Measurements from ENCODE around the gene ZBTB16. TPM values are rescaled to one million over a fixed set of nuclear protein-coding genes. Genes with fewer than 3 reads are reported as not detected.

Gene ZBTB16
- polyA plus RNA-seq, 1 donor (not counting 4 experiments of a cell fraction or from before 2014, with no cell fraction given): 0.18 TPM

DNA sequence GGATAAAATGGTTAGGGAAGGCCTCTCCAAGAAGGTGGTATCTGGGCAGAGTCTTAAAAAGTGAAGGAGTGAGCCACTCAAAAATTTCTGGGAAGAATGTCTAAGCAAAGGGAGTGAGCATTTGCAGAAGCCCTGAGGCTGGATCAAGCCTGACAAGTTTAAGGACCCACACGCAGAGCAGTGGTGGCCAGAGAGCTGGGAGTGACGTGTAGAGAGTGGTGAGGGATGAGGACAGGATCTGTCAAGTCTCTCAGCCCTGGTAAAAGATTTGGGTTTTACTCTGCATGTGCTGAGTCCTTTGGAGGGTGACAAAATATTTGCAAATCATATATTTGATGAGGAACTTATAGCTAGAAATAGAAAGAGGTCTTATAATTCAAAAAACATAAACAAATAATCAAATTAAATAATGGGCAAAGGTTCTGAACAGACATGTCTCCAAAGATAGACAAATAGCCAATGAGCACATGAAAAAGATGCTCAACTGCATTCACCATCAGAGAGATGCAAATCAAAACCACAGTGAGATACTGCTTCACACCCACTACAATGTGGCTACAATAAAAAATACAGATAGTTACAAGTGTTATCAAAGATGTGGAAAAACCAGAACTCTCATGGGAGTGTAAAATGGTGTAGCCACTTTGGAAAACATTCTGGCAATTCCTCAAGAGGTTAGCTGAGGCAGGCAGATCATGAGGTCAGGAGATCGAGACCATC lies 129.5 kb downstream of the ZBTB16 start:
- Histone ChIP-seq H3K4me2 (ENCODE audit: control insufficient read depth, extremely low read depth, insufficient read depth, low read depth, low read length) (no peak overlapping the region), H3K9me1 (ENCODE audit: control insufficient read depth, extremely low read depth, insufficient read depth, low read length) (no peaks in the 10 kb centered on the region), H3K4me3 (ENCODE audit: control insufficient read depth in 2 of 3, extremely low read depth in 1 of 3, insufficient read depth in 2 of 3, low read depth in 1 of 3, low read length in 3 of 3) (no peak overlapping the region), H3K27ac (ENCODE audit: control insufficient read depth, insufficient read depth, low read length) (no peak overlapping the region), H3K36me3 (ENCODE audit: control insufficient read depth in 2 of 2, extremely low read depth in 1 of 2, insufficient read depth in 2 of 2, low read length in 2 of 2) (no peaks in the 10 kb centered on the region), H3K4me1 (ENCODE audit: control insufficient read depth, extremely low read depth, insufficient read depth, low read length) (no peaks in the 10 kb centered on the region), H3K9me3 (ENCODE audit: control insufficient read depth, low read depth, low read length) (no peaks in the 10 kb centered on the region), H2AFZ (ENCODE audit: control insufficient read depth, low read length) (no peak overlapping the region), H3K27me3 (ENCODE audit: control insufficient read depth, extremely low read depth, insufficient read depth, low read length) (peaks cover 15% of the 10 kb centered on the region), H3K9ac (ENCODE audit: control insufficient read depth, extremely low read depth, insufficient read depth, low read length) (no peak overlapping the region), H4K20me1 (ENCODE audit: control insufficient read depth, extremely low read depth, insufficient read depth, low read length) (no peaks in the 10 kb centered on the region), H3K79me2 (ENCODE audit: control insufficient read depth, insufficient read depth, low read length) (no peaks in the 10 kb centered on the region)
- FAIRE-seq (no peak), DNase-seq (ENCODE audit: low read depth, low spot score) (no peak)
- TF ChIP-seq EZH2 (IDR thresholded peaks at IDR 0.05; ENCODE audit: low read length): no peak
- TF ChIP-seq, protein P1, sequence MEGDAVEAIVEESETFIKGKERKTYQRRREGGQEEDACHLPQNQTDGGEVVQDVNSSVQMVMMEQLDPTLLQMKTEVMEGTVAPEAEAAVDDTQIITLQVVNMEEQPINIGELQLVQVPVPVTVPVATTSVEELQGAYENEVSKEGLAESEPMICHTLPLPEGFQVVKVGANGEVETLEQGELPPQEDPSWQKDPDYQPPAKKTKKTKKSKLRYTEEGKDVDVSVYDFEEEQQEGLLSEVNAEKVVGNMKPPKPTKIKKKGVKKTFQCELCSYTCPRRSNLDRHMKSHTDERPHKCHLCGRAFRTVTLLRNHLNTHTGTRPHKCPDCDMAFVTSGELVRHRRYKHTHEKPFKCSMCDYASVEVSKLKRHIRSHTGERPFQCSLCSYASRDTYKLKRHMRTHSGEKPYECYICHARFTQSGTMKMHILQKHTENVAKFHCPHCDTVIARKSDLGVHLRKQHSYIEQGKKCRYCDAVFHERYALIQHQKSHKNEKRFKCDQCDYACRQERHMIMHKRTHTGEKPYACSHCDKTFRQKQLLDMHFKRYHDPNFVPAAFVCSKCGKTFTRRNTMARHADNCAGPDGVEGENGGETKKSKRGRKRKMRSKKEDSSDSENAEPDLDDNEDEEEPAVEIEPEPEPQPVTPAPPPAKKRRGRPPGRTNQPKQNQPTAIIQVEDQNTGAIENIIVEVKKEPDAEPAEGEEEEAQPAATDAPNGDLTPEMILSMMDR (optimal IDR thresholded peaks at IDR 0.05 in 1 of 3, IDR thresholded peaks at IDR 0.05 in 1 of 3, conservative IDR thresholded peaks at IDR 0.05 in 1 of 3; ENCODE audit: extremely low read depth in 1 of 3, insufficient read depth in 2 of 3, low read length in 3 of 3): no peak
- dilution Hi-C loops (cut with MboI; ENCODE audit: extremely low pct_ligation_motif_present, low sequenced_read_pairs): no loop called here

GRCh38 chr11:114190630-114191029 lies 131.1 kb downstream of the ZBTB16 start:
- H3K9ac ChIP-seq (ENCODE audit: control insufficient read depth, extremely low read depth, insufficient read depth, low read length): no peak overlapping the region
- H3K9me1 ChIP-seq (ENCODE audit: control insufficient read depth, extremely low read depth, insufficient read depth, low read length): no peaks in the 10 kb centered on the region
- no peaks in the 10 kb centered on the region for H4K20me1 ChIP-seq (ENCODE audit: control insufficient read depth, extremely low read depth, insufficient read depth, low read length)
- H3K4me3 ChIP-seq (ENCODE audit: control insufficient read depth in 2 of 3, extremely low read depth in 1 of 3, insufficient read depth in 2 of 3, low read depth in 1 of 3, low read length in 3 of 3): no peak overlapping the region
- H3K27ac ChIP-seq (ENCODE audit: control insufficient read depth, insufficient read depth, low read length): no peak overlapping the region
- H2AFZ ChIP-seq (ENCODE audit: control insufficient read depth, low read length): no peak overlapping the region
- FAIRE-seq: no peak
- no peak for TF ChIP-seq EZH2 (IDR thresholded peaks at IDR 0.05; ENCODE audit: low read length)
- no peak overlapping the region for H3K4me2 ChIP-seq (ENCODE audit: control insufficient read depth, extremely low read depth, insufficient read depth, low read depth, low read length)
- no peak for DNase-seq (ENCODE audit: low read depth, low spot score)
- no peaks in the 10 kb centered on the region for H3K36me3 ChIP-seq (ENCODE audit: control insufficient read depth in 2 of 2, extremely low read depth in 1 of 2, insufficient read depth in 2 of 2, low read length in 2 of 2)
- no peaks in the 10 kb centered on the region for H3K9me3 ChIP-seq (ENCODE audit: control insufficient read depth, low read depth, low read length)
- dilution Hi-C loops (cut with MboI; ENCODE audit: extremely low pct_ligation_motif_present, low sequenced_read_pairs): no loop called here
- no peaks in the 10 kb centered on the region for H3K79me2 ChIP-seq (ENCODE audit: control insufficient read depth, insufficient read depth, low read length)
- H3K4me1 ChIP-seq (ENCODE audit: control insufficient read depth, extremely low read depth, insufficient read depth, low read length): no peaks in the 10 kb centered on the region
- H3K27me3 ChIP-seq (ENCODE audit: control insufficient read depth, extremely low read depth, insufficient read depth, low read length): peaks cover 12% of the 10 kb centered on the region

DNA sequence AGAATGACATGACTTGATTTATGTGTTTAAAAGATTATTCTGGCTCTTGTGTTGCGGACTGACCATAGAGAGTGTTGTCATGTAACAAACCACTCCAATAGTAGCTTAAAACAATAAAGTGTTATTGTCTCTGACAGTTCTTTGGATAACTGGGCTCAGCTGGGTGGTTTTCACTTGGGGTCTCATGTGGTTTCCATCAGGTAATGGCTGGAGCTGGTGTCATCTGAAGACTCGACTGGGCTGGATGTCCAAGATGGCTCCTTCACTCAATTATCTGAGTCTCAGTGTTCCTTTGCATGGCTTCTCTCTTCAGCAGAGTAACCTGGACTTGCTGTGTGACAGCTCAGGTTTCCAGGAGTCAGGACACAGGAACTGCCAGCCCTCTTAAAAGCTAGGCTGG lies 132.4 kb downstream of the ZBTB16 start:
- no peak for TF ChIP-seq EZH2 (IDR thresholded peaks at IDR 0.05; ENCODE audit: low read length)
- TF ChIP-seq, protein P1 (optimal IDR thresholded peaks at IDR 0.05 in 1 of 3, IDR thresholded peaks at IDR 0.05 in 1 of 3, conservative IDR thresholded peaks at IDR 0.05 in 1 of 3; ENCODE audit: extremely low read depth in 1 of 3, insufficient read depth in 2 of 3, low read length in 3 of 3): no peak
- no peaks in the 10 kb centered on the region for H3K4me1 ChIP-seq (ENCODE audit: control insufficient read depth, extremely low read depth, insufficient read depth, low read length)
- no peak overlapping the region for H3K9ac ChIP-seq (ENCODE audit: control insufficient read depth, extremely low read depth, insufficient read depth, low read length)
- H3K4me3 ChIP-seq (ENCODE audit: control insufficient read depth in 2 of 3, extremely low read depth in 1 of 3, insufficient read depth in 2 of 3, low read depth in 1 of 3, low read length in 3 of 3): no peak overlapping the region
- H3K9me1 ChIP-seq (ENCODE audit: control insufficient read depth, extremely low read depth, insufficient read depth, low read length): no peaks in the 10 kb centered on the region
- H3K36me3 ChIP-seq (ENCODE audit: control insufficient read depth in 2 of 2, extremely low read depth in 1 of 2, insufficient read depth in 2 of 2, low read length in 2 of 2): no peaks in the 10 kb centered on the region
- no peaks in the 10 kb centered on the region for H3K9me3 ChIP-seq (ENCODE audit: control insufficient read depth, low read depth, low read length)
- DNase-seq (ENCODE audit: low read depth, low spot score): no peak
- H3K4me2 ChIP-seq (ENCODE audit: control insufficient read depth, extremely low read depth, insufficient read depth, low read depth, low read length): no peak overlapping the region
- peaks cover 4% of the 10 kb centered on the region for H3K27me3 ChIP-seq (ENCODE audit: control insufficient read depth, extremely low read depth, insufficient read depth, low read length)
- H3K27ac ChIP-seq (ENCODE audit: control insufficient read depth, insufficient read depth, low read length): no peak overlapping the region
- H3K79me2 ChIP-seq (ENCODE audit: control insufficient read depth, insufficient read depth, low read length): no peaks in the 10 kb centered on the region
- no peak overlapping the region for H2AFZ ChIP-seq (ENCODE audit: control insufficient read depth, low read length)
- dilution Hi-C loops (cut with MboI; ENCODE audit: extremely low pct_ligation_motif_present, low sequenced_read_pairs): no loop called here
- H4K20me1 ChIP-seq (ENCODE audit: control insufficient read depth, extremely low read depth, insufficient read depth, low read length): no peaks in the 10 kb centered on the region
- no peak for FAIRE-seq
